ENCODE data around the gene IVL.

DNA sequence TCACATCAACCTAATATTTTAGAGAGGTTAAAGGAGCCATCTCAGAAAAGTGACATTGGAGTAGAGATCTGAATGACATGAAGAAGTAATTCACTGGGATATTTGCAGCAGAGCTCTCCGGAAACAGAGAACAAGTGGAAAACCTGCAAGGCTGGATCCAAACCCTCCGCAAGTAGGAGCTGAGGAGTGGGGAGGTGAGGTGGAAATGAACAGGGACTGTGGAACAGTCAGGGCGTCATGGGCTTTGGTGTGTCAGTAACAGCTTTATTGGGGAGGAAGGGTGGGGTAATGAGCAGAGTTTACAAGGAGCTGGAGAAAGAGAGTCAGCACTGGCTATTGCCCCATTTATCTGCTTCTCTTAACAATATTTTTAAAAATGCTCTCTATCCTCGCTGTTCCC lies 9.3 kb upstream of the IVL start:
- TF ChIP-seq, protein P1, sequence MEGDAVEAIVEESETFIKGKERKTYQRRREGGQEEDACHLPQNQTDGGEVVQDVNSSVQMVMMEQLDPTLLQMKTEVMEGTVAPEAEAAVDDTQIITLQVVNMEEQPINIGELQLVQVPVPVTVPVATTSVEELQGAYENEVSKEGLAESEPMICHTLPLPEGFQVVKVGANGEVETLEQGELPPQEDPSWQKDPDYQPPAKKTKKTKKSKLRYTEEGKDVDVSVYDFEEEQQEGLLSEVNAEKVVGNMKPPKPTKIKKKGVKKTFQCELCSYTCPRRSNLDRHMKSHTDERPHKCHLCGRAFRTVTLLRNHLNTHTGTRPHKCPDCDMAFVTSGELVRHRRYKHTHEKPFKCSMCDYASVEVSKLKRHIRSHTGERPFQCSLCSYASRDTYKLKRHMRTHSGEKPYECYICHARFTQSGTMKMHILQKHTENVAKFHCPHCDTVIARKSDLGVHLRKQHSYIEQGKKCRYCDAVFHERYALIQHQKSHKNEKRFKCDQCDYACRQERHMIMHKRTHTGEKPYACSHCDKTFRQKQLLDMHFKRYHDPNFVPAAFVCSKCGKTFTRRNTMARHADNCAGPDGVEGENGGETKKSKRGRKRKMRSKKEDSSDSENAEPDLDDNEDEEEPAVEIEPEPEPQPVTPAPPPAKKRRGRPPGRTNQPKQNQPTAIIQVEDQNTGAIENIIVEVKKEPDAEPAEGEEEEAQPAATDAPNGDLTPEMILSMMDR (IDR thresholded peaks at IDR 0.05; ENCODE audit: low read length), result no peak
- no peak for TF ChIP-seq EZH2phosphoT487 (IDR thresholded peaks at IDR 0.05; ENCODE audit: low read length)
